IMR-90 (cell line): ENCODE data around the gene FHAD1. TPM values are rescaled to one million over a fixed set of nuclear protein-coding genes. Genes with fewer than 3 reads are reported as not detected.

Source experiments
- ATAC-seq: fragments of 200-7000 bp; cut with Tn5 transposase; 2 replicates; pipeline ENCODE4 v1.9.1; 2020; ENCODE audit warnings: low read depth, mild to moderate bottlenecking, moderate library complexity
- BruUV-seq: library from RNA; stranded (reverse); fragments of 400-500 nt; replicated peaks from 2 replicates; lab custom pipeline; 2021; lab: Mats Ljungman, UMichigan
- CTCF ChIA-PET: fragments of 300-600 bp; formaldehyde crosslinking; extraction: SDS; loops from one replicate; lab custom pipeline; 2021; ENCODE audit warnings: antibody characterized with exemption; lab: Yijun Ruan, JAX
- POLR2A ChIA-PET: fragments of 300-600 bp; sonication (Branson Sonifier 250); formaldehyde crosslinking; loops from one replicate; lab custom pipeline; 2022; ENCODE audit warnings: antibody characterized with exemption; ENCODE audit not compliant: unreplicated experiment; lab: Charles Lee
- DNase-seq: peaks from one replicate; pipeline ENCODE4 v3.0.0; 2013
- H2AFZ ChIP-seq: replicated peaks from 2 replicates; pipeline ENCODE3; 2013; ENCODE audit warnings: low read length, mild to moderate bottlenecking; ENCODE audit not compliant: poor library complexity
- H2AK5ac ChIP-seq: 2 replicates; pipeline ENCODE4 v1.6.1; 2013; ENCODE audit warnings: low read depth, low read length, inconsistent platforms
- H2AK9ac ChIP-seq: replicated peaks from 2 replicates; pipeline ENCODE3; 2013; ENCODE audit warnings: mild to moderate bottlenecking, low read depth, low read length, moderate library complexity; ENCODE audit not compliant: poor library complexity
- H2BK120ac ChIP-seq: 2 replicates; pipeline ENCODE4 v1.6.1; 2013; ENCODE audit warnings: low read depth, low read length, inconsistent platforms
- H2BK15ac ChIP-seq: 3 replicates; pipeline ENCODE4 v1.6.1; 2013; ENCODE audit warnings: low read depth, low read length, inconsistent platforms
- H2BK20ac ChIP-seq: 2 replicates; pipeline ENCODE4 v1.6.1; 2013; ENCODE audit warnings: low read depth, mild to moderate bottlenecking, inconsistent platforms, low read length, moderate library complexity
- H2BK5ac ChIP-seq: 2 replicates; pipeline ENCODE4 v1.6.1; 2013; ENCODE audit warnings: mild to moderate bottlenecking, low read depth, low read length, inconsistent platforms; ENCODE audit not compliant: poor library complexity, severe bottlenecking
- H3K14ac ChIP-seq: replicated peaks from 2 replicates; pipeline ENCODE4 v1.6.1; 2013; ENCODE audit warnings: low read depth, low read length, inconsistent platforms
- H3K18ac ChIP-seq: 2 replicates; pipeline ENCODE4 v1.6.1; 2013; ENCODE audit warnings: low read depth, low read length, control low read depth
- H3K23ac ChIP-seq: 2 replicates; pipeline ENCODE4 v1.6.1; 2013; ENCODE audit warnings: low read depth, low read length, inconsistent platforms
- H3K27ac ChIP-seq: 2 replicates; pipeline ENCODE4 v1.5.1; 2013; ENCODE audit warnings: mild to moderate bottlenecking, control low read depth, low read length; ENCODE audit not compliant: insufficient read depth
- H3K27me3 ChIP-seq: 2 replicates; pipeline ENCODE4 v1.6.1; 2013; ENCODE audit warnings: low read length; ENCODE audit not compliant: control insufficient read depth, insufficient read depth
- H3K36me3 ChIP-seq: 2 replicates; pipeline ENCODE4 v1.6.1; 2013; ENCODE audit warnings: low read length, mixed read lengths; ENCODE audit not compliant: control insufficient read depth, insufficient read depth
- H3K4ac ChIP-seq: 2 replicates; pipeline ENCODE4 v1.6.1; 2013; ENCODE audit warnings: low read depth, low read length, inconsistent platforms
- H3K4me1 ChIP-seq: 2 replicates; pipeline ENCODE4 v1.6.1; 2013; ENCODE audit warnings: low read length, mixed read lengths; ENCODE audit not compliant: control insufficient read depth, insufficient read depth
- H3K4me2 ChIP-seq: 2 replicates; pipeline ENCODE4 v1.6.1; 2013; ENCODE audit warnings: low read depth, mild to moderate bottlenecking, control low read depth, low read length, moderate library complexity
- H3K4me3 ChIP-seq: 2 replicates; pipeline ENCODE4 v1.5.1; 2013; ENCODE audit warnings: low read depth, mild to moderate bottlenecking, control low read depth, low read length, moderate library complexity; ENCODE audit not compliant: insufficient read depth
- H3K56ac ChIP-seq: 2 replicates; pipeline ENCODE4 v1.6.1; 2013; ENCODE audit warnings: low read length, inconsistent platforms; ENCODE audit not compliant: insufficient read depth; ENCODE audit errors: extremely low read depth
- H3K79me1 ChIP-seq, 2 experiments: 2 replicates each; pipeline ENCODE4 v1.6.1; 2013; ENCODE audit warnings: low read length in 2 of 2, inconsistent platforms in 1 of 2, low read depth in 1 of 2
- H3K9ac ChIP-seq: 2 replicates; pipeline ENCODE4 v1.6.1; 2013; ENCODE audit warnings: low read depth, low read length, control low read depth
- H3K9me1 ChIP-seq: 2 replicates; pipeline ENCODE4 v1.6.1; 2013; ENCODE audit warnings: low read length, inconsistent platforms; ENCODE audit not compliant: insufficient read depth
- H3K9me3 ChIP-seq: 2 replicates; pipeline ENCODE4 v1.6.1; 2013; ENCODE audit warnings: low read length; ENCODE audit not compliant: control insufficient read depth, insufficient read depth
- H4K20me1 ChIP-seq: 2 replicates; pipeline ENCODE4 v1.6.1; 2013; ENCODE audit warnings: low read length, inconsistent platforms; ENCODE audit not compliant: insufficient read depth
- H4K5ac ChIP-seq: 2 replicates; pipeline ENCODE4 v1.6.1; 2013; ENCODE audit warnings: mild to moderate bottlenecking, low read depth, low read length, control low read depth
- H4K8ac ChIP-seq, 2 experiments: 2 replicates each; pipeline ENCODE4 v1.6.1; 2013; ENCODE audit warnings: low read depth in 2 of 2, low read length in 2 of 2, control low read depth in 1 of 2, inconsistent platforms in 1 of 2
- H4K91ac ChIP-seq: 2 replicates; pipeline ENCODE4 v1.6.1; 2013; ENCODE audit warnings: low read depth, low read length, inconsistent platforms; ENCODE audit not compliant: insufficient read depth
- BHLHE40 ChIP-seq: fragments of 150-350 bp; IDR thresholded peaks from 2 replicates; pipeline ENCODE4 v1.6.1; 2016; ENCODE audit warnings: mild to moderate bottlenecking, low read depth, low read length
- CEBPB ChIP-seq: IDR thresholded peaks from 2 replicates; pipeline ENCODE4 v1.6.1; 2012; ENCODE audit warnings: low read depth, low read length, improper control_type of control experiment
- CHD1 ChIP-seq: IDR thresholded peaks from 2 replicates; pipeline ENCODE4 v1.6.1; 2012; ENCODE audit warnings: low read depth, low read length, improper control_type of control experiment
- FOS ChIP-seq: fragments of 150-350 bp; IDR thresholded peaks from 2 replicates; pipeline ENCODE4 v1.6.1; 2016; ENCODE audit warnings: low read depth, low read length
- MAFK ChIP-seq: IDR thresholded peaks from 2 replicates; pipeline ENCODE4 v1.6.1; 2012; ENCODE audit warnings: low read depth, low read length, improper control_type of control experiment
- MAZ ChIP-seq: IDR thresholded peaks from 2 replicates; pipeline ENCODE4 v1.6.1; 2012; ENCODE audit warnings: low read depth, mild to moderate bottlenecking, low read length, improper control_type of control experiment, moderate library complexity, borderline replicate concordance
- MXI1 ChIP-seq: IDR thresholded peaks from 2 replicates; pipeline ENCODE4 v1.6.1; 2012; ENCODE audit warnings: low read depth, mild to moderate bottlenecking, low read length, moderate library complexity, borderline replicate concordance
- NFE2L2 ChIP-seq: fragments of 150-350 bp; IDR thresholded peaks from 2 replicates; pipeline ENCODE4 v1.6.1; 2016; ENCODE audit warnings: low read depth, mild to moderate bottlenecking, low read length
- POLR2A ChIP-seq: IDR thresholded peaks from 2 replicates; pipeline ENCODE4 v1.6.1; 2012; ENCODE audit warnings: mild to moderate bottlenecking, low read depth, low read length
- RAD21 ChIP-seq: IDR thresholded peaks from 2 replicates; pipeline ENCODE4 v1.6.1; 2012; ENCODE audit warnings: low read length, improper control_type of control experiment
- RCOR1 ChIP-seq: IDR thresholded peaks from 2 replicates; pipeline ENCODE4 v1.6.1; 2012; ENCODE audit warnings: mild to moderate bottlenecking, low read length, improper control_type of control experiment; ENCODE audit not compliant: insufficient replicate concordance
- RFX5 ChIP-seq: IDR thresholded peaks from 2 replicates; pipeline ENCODE4 v1.8.0; 2012; ENCODE audit warnings: low read depth, mild to moderate bottlenecking, low read length, moderate library complexity
- SMC3 ChIP-seq: fragments of 150-350 bp; IDR thresholded peaks from 2 replicates; pipeline ENCODE4 v1.6.1; 2016; ENCODE audit warnings: low read depth, mild to moderate bottlenecking, antibody characterized with exemption, low read length, moderate library complexity
- WGBS, 2 experiments: methylation state at CpG; one replicate each; pipeline versions ENCODE4 v1.1.5 to v1.1.7; 2013; ENCODE audit warnings: missing lambda C conversion rate in 2 of 2; ENCODE audit not compliant: insufficient read length in 1 of 2; ENCODE audit errors: extremely low coverage in 2 of 2; 5-methylcytosine and 5-hydroxymethylcytosine counted together
- dilution Hi-C: fragments of 300-500 bp; cut with HindIII; formaldehyde crosslinking; loops from one replicate; pipeline ENCODE4 v1.14.3; 2018; ENCODE audit warnings: low sequenced_read_pairs; ENCODE audit not compliant: unreplicated experiment
- in situ Hi-C: fragments of 300-500 bp; cut with MboI; formaldehyde crosslinking; loops from 3 replicates; pipeline ENCODE4 v1.14.3; 2019; ENCODE audit warnings: low sequenced_read_pairs, inconsistent platforms, mixed read lengths
- intact Hi-C: fragments of 100-400 bp; cut with micrococcal nuclease; formaldehyde crosslinking; loops from 2 replicates; pipeline ENCODE4 v1.10.0; 2022
- polyA plus RNA-seq, 3 experiments: library from polyadenylated mRNA; depleted of rRNA; stranded (reverse); fragments of >200 nt; gene quantifications; 2 replicates each; pipeline ENCODE4 v1.2.3, GENCODE V29; 2012; ENCODE audit warnings: low replicate concordance in 1 of 3
- total RNA-seq: library from RNA; depleted of rRNA; stranded (reverse); fragments of >200 nt; gene quantifications from 2 replicates; pipeline ENCODE4 v1.2.3, GENCODE V29; 2012
- TF ChIP-seq, protein P1 (sequence below): fragments of 150-350 bp; IDR thresholded peaks from 2 replicates; pipeline ENCODE4 v1.6.1; 2016; ENCODE audit warnings: low read depth, mild to moderate bottlenecking, low read length, moderate library complexity, borderline replicate concordance
- TF ChIP-seq, protein P2 (sequence below): fragments of 150-350 bp; IDR thresholded peaks from 2 replicates; pipeline ENCODE4 v1.6.1; 2017; ENCODE audit warnings: mild to moderate bottlenecking, antibody characterized with exemption, low read length, low read depth
- TF ChIP-seq, protein P3 (sequence below): conservative IDR thresholded peaks from 2 replicates; pipeline ENCODE4 v1.5.1; 2012; ENCODE audit warnings: mild to moderate bottlenecking, low read depth, low read length, improper control_type of control experiment

The FHAD1 gene
- total and polyA plus RNA-seq, 2 of the 4 experiments (the other 2 are of a cell fraction) = not detected

DNA sequence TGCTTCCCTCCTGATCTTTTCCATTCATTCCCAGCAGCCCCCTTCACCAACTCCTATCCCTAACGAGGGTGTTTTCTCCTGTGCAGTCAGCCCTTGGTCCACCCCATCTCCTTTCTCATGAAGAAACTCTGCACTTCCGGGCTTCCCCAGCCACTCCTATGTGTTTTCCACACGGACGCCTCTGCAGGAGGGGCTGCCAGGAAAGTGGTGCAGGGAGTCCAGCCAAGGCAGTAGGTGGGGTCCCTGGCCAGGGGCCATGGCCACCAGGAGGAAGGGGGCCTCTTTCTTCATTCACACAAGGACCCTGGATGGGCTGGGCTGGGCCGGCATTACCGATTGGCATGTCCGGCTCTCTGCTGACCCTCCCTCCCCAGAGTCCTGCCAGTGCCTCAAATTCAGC lies 89.8 kb downstream of the FHAD1 start:
- Histone ChIP-seq H3K27ac (no peak overlapping the region), H3K4me1 (peaks cover 14% of the 10 kb centered on the region), H3K36me3 (no peaks in the 10 kb centered on the region), H2BK20ac (no peak overlapping the region), H2AK5ac (peak overlapping the region; percentile 72), H3K9ac (no peak overlapping the region), H3K23ac (no peak overlapping the region), H4K20me1 (no peaks in the 10 kb centered on the region), H3K27me3 (no peaks in the 10 kb centered on the region; the same call in 1 of the 2 replicates), H3K4ac (peak overlapping the region; percentile 63), H2BK5ac (no peak overlapping the region), H2BK15ac (no peak overlapping the region), H2BK120ac (no peak overlapping the region), H3K4me2 (no peak overlapping the region), H3K56ac (no peak overlapping the region), H4K91ac (no peak overlapping the region; the same call in 1 of the 2 replicates), H3K18ac (no peak overlapping the region), H3K9me1 (peaks cover 19% of the 10 kb centered on the region), H2AK9ac (peak overlapping the region; percentile 73), H3K79me1 (no peaks in the 10 kb centered on the region), H3K9me3 (0 out of 2 replicates have a peak, but pooled peaks cover 2% of the 10 kb centered on the region), H3K4me3 (no peak overlapping the region), H3K14ac (no peak overlapping the region), H2AFZ (peak overlapping the region; percentile 89), H4K8ac (peak overlapping the region in 1 of 2 experiments; percentile 35; a peak in 2 of 4 replicates), H4K5ac (no peak overlapping the region)
- intact Hi-C loops (no loop called here), dilution Hi-C loops (no loop called here), in situ Hi-C loops (no loop called here)
- no peak for ATAC-seq
- WGBS, 2 experiments = no CpG with 5 or more reads among the region's 7 CpGs
- POLR2A ChIA-PET = interaction anchor here (0.5 kb wide), 1 partner anchor 385 kb away, joined by 4 read pairs; no protein-coding TSS in a partner anchor
- CTCF ChIA-PET = interaction anchor here (0.7 kb wide), 1 partner anchor 90 kb away, joined by 3 read pairs; no protein-coding TSS in a partner anchor
- TF ChIP-seq, protein P1, sequence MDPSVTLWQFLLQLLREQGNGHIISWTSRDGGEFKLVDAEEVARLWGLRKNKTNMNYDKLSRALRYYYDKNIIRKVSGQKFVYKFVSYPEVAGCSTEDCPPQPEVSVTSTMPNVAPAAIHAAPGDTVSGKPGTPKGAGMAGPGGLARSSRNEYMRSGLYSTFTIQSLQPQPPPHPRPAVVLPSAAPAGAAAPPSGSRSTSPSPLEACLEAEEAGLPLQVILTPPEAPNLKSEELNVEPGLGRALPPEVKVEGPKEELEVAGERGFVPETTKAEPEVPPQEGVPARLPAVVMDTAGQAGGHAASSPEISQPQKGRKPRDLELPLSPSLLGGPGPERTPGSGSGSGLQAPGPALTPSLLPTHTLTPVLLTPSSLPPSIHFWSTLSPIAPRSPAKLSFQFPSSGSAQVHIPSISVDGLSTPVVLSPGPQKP = no peak
- TF ChIP-seq RCOR1 (no peak), CHD1 (no peak), MAFK (no peak), POLR2A (no peak), CEBPB (no peak), RAD21 (no peak), SMC3 (no peak), RFX5 (no peak), FOS (no peak), MXI1 (no peak), MAZ (no peak), BHLHE40 (no peak), NFE2L2 (no peak)
- TF ChIP-seq, protein P2, sequence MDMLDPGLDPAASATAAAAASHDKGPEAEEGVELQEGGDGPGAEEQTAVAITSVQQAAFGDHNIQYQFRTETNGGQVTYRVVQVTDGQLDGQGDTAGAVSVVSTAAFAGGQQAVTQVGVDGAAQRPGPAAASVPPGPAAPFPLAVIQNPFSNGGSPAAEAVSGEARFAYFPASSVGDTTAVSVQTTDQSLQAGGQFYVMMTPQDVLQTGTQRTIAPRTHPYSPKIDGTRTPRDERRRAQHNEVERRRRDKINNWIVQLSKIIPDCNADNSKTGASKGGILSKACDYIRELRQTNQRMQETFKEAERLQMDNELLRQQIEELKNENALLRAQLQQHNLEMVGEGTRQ = no peak
- TF ChIP-seq, protein P3, sequence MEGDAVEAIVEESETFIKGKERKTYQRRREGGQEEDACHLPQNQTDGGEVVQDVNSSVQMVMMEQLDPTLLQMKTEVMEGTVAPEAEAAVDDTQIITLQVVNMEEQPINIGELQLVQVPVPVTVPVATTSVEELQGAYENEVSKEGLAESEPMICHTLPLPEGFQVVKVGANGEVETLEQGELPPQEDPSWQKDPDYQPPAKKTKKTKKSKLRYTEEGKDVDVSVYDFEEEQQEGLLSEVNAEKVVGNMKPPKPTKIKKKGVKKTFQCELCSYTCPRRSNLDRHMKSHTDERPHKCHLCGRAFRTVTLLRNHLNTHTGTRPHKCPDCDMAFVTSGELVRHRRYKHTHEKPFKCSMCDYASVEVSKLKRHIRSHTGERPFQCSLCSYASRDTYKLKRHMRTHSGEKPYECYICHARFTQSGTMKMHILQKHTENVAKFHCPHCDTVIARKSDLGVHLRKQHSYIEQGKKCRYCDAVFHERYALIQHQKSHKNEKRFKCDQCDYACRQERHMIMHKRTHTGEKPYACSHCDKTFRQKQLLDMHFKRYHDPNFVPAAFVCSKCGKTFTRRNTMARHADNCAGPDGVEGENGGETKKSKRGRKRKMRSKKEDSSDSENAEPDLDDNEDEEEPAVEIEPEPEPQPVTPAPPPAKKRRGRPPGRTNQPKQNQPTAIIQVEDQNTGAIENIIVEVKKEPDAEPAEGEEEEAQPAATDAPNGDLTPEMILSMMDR = no peak
- BruUV-seq = no TSS peak
- no peak for DNase-seq
